Measurements from ENCODE around the gene RASD2. TPM values are rescaled to one million over a fixed set of nuclear protein-coding genes. Genes with fewer than 3 reads are reported as not detected.

The RASD2 gene
- total RNA-seq, 1 experiment from 2014 or later = not detected

DNA sequence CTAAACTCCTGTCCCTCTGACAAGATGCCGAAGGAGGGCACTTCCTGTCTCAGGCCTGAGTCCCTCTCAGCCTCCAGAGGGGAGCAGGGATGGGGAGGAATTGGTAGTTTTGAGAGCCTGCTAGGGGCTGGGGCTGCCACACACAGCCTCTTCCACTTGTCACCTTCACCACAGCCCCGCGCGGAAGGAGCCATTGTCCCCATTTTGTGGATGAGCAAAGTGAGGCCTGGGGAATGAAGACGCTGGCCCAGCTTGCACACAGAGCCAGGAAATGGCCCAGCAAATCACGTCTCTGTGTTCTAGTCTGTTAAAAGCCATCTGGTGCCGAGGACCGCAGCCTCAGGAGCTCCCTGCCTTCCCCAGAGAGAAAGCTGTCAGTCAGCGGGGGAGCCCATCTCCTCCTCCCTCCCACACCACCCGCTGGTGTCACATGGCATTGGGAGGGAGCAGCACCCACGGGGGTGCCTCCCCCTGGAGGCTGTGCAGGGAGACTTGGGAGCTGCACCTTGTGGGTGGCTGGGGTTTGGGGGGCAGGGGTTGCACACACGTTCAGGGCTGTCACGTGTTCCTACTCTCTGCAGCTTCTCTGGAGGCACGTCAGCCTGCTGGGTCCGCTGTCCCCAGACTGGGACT, 34.6 kb downstream of the RASD2 start:
- Mint-ChIP-seq H3K27me3 (ENCODE audit: insufficient read depth, unreplicated experiment) (no peaks in the 10 kb centered on the region), H3K9me3 (ENCODE audit: unreplicated experiment) (peaks cover 12% of the 10 kb centered on the region), H3K4me3 (ENCODE audit: unreplicated experiment) (no peak overlapping the region), H3K27ac (ENCODE audit: low read depth, unreplicated experiment) (no peak overlapping the region), H3K4me1 (ENCODE audit: insufficient read depth, unreplicated experiment) (no peaks in the 10 kb centered on the region), H3K36me3 (ENCODE audit: insufficient read depth, unreplicated experiment) (no peaks in the 10 kb centered on the region)
- DNase-seq (ENCODE audit: unreplicated experiment) = no peak
- no TSS peak for BruUV-seq (replicated peaks)
- POLR2A ChIA-PET = interaction anchor here (0.7 kb wide), 1 partner anchor 194 kb away, joined by 3 read pairs; no protein-coding TSS in a partner anchor
- TF ChIP-seq, protein P1, sequence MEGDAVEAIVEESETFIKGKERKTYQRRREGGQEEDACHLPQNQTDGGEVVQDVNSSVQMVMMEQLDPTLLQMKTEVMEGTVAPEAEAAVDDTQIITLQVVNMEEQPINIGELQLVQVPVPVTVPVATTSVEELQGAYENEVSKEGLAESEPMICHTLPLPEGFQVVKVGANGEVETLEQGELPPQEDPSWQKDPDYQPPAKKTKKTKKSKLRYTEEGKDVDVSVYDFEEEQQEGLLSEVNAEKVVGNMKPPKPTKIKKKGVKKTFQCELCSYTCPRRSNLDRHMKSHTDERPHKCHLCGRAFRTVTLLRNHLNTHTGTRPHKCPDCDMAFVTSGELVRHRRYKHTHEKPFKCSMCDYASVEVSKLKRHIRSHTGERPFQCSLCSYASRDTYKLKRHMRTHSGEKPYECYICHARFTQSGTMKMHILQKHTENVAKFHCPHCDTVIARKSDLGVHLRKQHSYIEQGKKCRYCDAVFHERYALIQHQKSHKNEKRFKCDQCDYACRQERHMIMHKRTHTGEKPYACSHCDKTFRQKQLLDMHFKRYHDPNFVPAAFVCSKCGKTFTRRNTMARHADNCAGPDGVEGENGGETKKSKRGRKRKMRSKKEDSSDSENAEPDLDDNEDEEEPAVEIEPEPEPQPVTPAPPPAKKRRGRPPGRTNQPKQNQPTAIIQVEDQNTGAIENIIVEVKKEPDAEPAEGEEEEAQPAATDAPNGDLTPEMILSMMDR (IDR thresholded peaks at IDR 0.05; ENCODE audit: unreplicated experiment) = no peak
- intact Hi-C loops (cut with micrococcal nuclease) = no loop called here
- CTCF ChIA-PET = interaction anchor here (0.7 to 2.3 kb wide), 5 partner anchors 45 to 550 kb away, joined by 3 to 8 read pairs (median 3); no protein-coding TSS in a partner anchor

- TF ChIP-seq, protein P1 (IDR thresholded peaks at IDR 0.05; ENCODE audit: unreplicated experiment) = no peak
- H3K9me3 Mint-ChIP-seq (ENCODE audit: unreplicated experiment) = peaks cover 12% of the 10 kb centered on the region
- H3K4me3 Mint-ChIP-seq (ENCODE audit: unreplicated experiment) = no peak overlapping the region
- no TSS peak for BruUV-seq (replicated peaks)
- POLR2A ChIA-PET = no interaction called here
- intact Hi-C loops (cut with micrococcal nuclease) = no loop called here
- DNase-seq (ENCODE audit: unreplicated experiment) = no peak
- no peaks in the 10 kb centered on the region for H3K4me1 Mint-ChIP-seq (ENCODE audit: insufficient read depth, unreplicated experiment)
- no peaks in the 10 kb centered on the region for H3K36me3 Mint-ChIP-seq (ENCODE audit: insufficient read depth, unreplicated experiment)
- H3K27ac Mint-ChIP-seq (ENCODE audit: low read depth, unreplicated experiment) = no peak overlapping the region
- CTCF ChIA-PET = interaction anchor here (0.6 to 2.3 kb wide), 3 partner anchors 26 to 548 kb away, joined by 3 to 7 read pairs (median 5); no protein-coding TSS in a partner anchor
- H3K27me3 Mint-ChIP-seq (ENCODE audit: insufficient read depth, unreplicated experiment) = no peaks in the 10 kb centered on the region
These were observed 36.0 kb downstream of the RASD2 start for GRCh38 chr22:35576671-35577070.

DNA sequence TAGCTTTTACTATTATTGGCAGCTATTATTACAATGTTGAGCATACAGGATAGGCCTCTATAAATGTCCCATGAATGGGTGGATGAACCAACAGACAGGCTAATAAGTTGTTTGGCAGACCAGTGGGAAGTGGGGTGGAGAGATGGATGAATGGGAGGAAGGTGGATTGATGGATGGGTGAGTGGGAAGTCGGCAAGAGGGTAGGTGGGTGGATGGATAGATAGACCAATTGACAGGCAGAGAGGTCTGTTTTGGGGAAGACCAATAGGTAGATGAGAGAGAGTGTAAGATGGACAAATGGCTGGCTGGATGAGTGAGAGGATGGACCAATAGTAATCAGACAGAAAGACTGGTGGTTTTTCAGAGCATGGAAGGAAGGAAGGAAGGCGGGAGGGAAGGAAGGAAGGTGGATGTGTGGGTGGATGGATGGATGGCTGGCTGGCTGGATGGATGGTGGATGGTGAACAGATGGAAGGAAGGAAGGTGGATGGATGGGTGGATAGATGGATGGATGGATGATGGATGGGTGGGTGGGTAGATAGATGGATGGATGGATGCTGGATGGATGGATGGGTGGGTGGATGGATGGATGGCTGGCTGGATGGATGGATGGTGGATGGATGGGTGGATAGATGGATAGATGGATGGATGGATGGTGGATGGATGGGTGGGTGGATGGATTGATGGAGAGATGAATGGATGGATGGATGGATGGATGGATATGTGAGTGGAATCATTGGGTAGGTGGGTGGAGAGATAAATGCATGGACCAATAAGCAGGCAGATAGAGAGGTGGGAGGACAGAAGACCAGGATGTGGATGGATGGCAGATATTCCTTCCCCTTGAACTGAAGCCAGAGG, 37.4 kb downstream of the RASD2 start:
- ChIA-PET CTCF (interaction anchor here (0.9 to 2.3 kb wide), 3 partner anchors 9 to 151 kb away, joined by 5 to 7 read pairs (median 5); no protein-coding TSS in a partner anchor), POLR2A (no interaction called here)
- H3K4me3 Mint-ChIP-seq (ENCODE audit: unreplicated experiment) = no peak overlapping the region
- H3K4me1 Mint-ChIP-seq (ENCODE audit: insufficient read depth, unreplicated experiment) = no peaks in the 10 kb centered on the region
- TF ChIP-seq, protein P1 (IDR thresholded peaks at IDR 0.05; ENCODE audit: unreplicated experiment) = no peak
- intact Hi-C loops (cut with micrococcal nuclease) = no loop called here
- DNase-seq (ENCODE audit: unreplicated experiment) = no peak
- BruUV-seq (replicated peaks) = no TSS peak
- no peak overlapping the region for H3K27ac Mint-ChIP-seq (ENCODE audit: low read depth, unreplicated experiment)
- H3K9me3 Mint-ChIP-seq (ENCODE audit: unreplicated experiment) = peaks cover 12% of the 10 kb centered on the region
- no peaks in the 10 kb centered on the region for H3K27me3 Mint-ChIP-seq (ENCODE audit: insufficient read depth, unreplicated experiment)
- no peaks in the 10 kb centered on the region for H3K36me3 Mint-ChIP-seq (ENCODE audit: insufficient read depth, unreplicated experiment)
